ENCODE measurements around the gene SHISA9. TPM values are rescaled to one million over a fixed set of nuclear protein-coding genes. Genes with fewer than 3 reads are reported as not detected.

The SHISA9 gene
- total and polyA plus RNA-seq, 12 donors = 0.04 to 0.96 (median 0.13) TPM; not detected in 3

- DNase-seq = no peak
- TF ChIP-seq CTCF (IDR thresholded peaks at IDR 0.05) = no peak
- ATAC-seq = no peak
- intact Hi-C loops (cut with DNase I) = no loop called here
- Histone ChIP-seq H3K9me3 (peaks cover 0 to 6% (median 0%) of the 10 kb centered on the region in 11 donors), H3K4me3 (no peak overlapping the region), H3K27ac (no peak overlapping the region), H3K4me1 (no peaks in the 10 kb centered on the region), H3K27me3 (no peaks in the 10 kb centered on the region), H3K36me3 (no peaks in the 10 kb centered on the region)
Measured at GRCh38 chr16:12959072-12959471, 57.7 kb downstream of the SHISA9 start.

GRCh38 chr16:12961626-12962025 lies 60.2 kb downstream of the SHISA9 start:
- ATAC-seq (no peak), DNase-seq (no peak)
- H3K27me3 ChIP-seq = no peaks in the 10 kb centered on the region
- 74 to 78% methylated on average over 6 of the region's 6 CpGs for WGBS, 2 donors
- intact Hi-C loops (cut with DNase I) = no loop called here
- no peak overlapping the region for H3K27ac ChIP-seq
- no peaks in the 10 kb centered on the region for H3K4me1 ChIP-seq
- no peak overlapping the region for H3K4me3 ChIP-seq
- no peak for TF ChIP-seq CTCF (IDR thresholded peaks at IDR 0.05)
- H3K9me3 ChIP-seq = peaks cover 0 to 6% (median 0%) of the 10 kb centered on the region in 11 donors
- H3K36me3 ChIP-seq = no peaks in the 10 kb centered on the region

GRCh38 chr16:12964461-12964860 lies 63.1 kb downstream of the SHISA9 start:
- TF ChIP-seq CTCF (IDR thresholded peaks at IDR 0.05) = no peak

GRCh38 chr16:12965274-12965804 lies 63.9 kb downstream of the SHISA9 start:
- no peak for TF ChIP-seq CTCF (IDR thresholded peaks at IDR 0.05)
- Histone ChIP-seq H3K9me3 (peaks cover 0 to 6% (median 0%) of the 10 kb centered on the region in 11 donors), H3K4me1 (no peaks in the 10 kb centered on the region), H3K27me3 (no peaks in the 10 kb centered on the region), H3K36me3 (no peaks in the 10 kb centered on the region), H3K27ac (no peak overlapping the region), H3K4me3 (no peak overlapping the region)
- WGBS, 2 donors = 58 to 66% methylated on average over 7 of the region's 7 CpGs
- intact Hi-C loops (cut with DNase I) = no loop called here
- DNase-seq = no peak
- no peak for ATAC-seq

More at GRCh38 chr16:12964461-12964860, 63.1 kb downstream of the SHISA9 start:
- ATAC-seq = no peak
- no peak overlapping the region for H3K27ac ChIP-seq
- H3K4me3 ChIP-seq = no peak overlapping the region
- H3K36me3 ChIP-seq = no peaks in the 10 kb centered on the region
- 24 to 36% methylated on average over 2 of the region's 2 CpGs for whole genome bisulfite sequencing, 2 donors
- H3K9me3 ChIP-seq = peaks cover 0 to 6% (median 0%) of the 10 kb centered on the region in 11 donors
- H3K4me1 ChIP-seq = no peaks in the 10 kb centered on the region
- no peaks in the 10 kb centered on the region for H3K27me3 ChIP-seq
- no peak for DNase-seq
- intact Hi-C loops (cut with DNase I) = no loop called here

Measured in heart right ventricle (tissue), 16 donors.